Transverse colon (tissue), 4 donors: ENCODE data around the gene CTNNBL1. TPM values are rescaled to one million over a fixed set of nuclear protein-coding genes. Genes with fewer than 3 reads are reported as not detected.

Source experiments
- DNase-seq: peaks from one replicate; pipeline ENCODE4 v3.0.0-alpha.2; 2019
- H3K27ac ChIP-seq, 4 donors: fragments of 200-600 bp; sonication (generic); 2 replicates each; pipeline ENCODE4 v1.5.1; 2016 to 2018; ENCODE audit warnings: inconsistent platforms in 4 of 4
- H3K27me3 ChIP-seq: fragments of 200-600 bp; sonication (generic); 2 replicates; pipeline ENCODE4 v1.5.1; 2017; ENCODE audit warnings: inconsistent platforms
- H3K36me3 ChIP-seq, 4 donors: fragments of 200-600 bp; sonication (generic); 2 replicates each; pipeline ENCODE4 v1.5.1; 2017 to 2019; ENCODE audit warnings: inconsistent platforms in 4 of 4
- H3K4me1 ChIP-seq, 4 donors: fragments of 200-600 bp; sonication (generic); 2 replicates each; pipeline ENCODE4 v1.5.1; 2017 to 2020; ENCODE audit warnings: inconsistent platforms in 4 of 4
- H3K4me3 ChIP-seq, 4 donors: fragments of 200-600 bp; sonication (generic); 1 replicate in 1 of 4; 2 replicates in 3 of 4; pipeline versions ENCODE4 v1.5.1 to v1.6.1; 2017 to 2019; ENCODE audit warnings: inconsistent platforms in 4 of 4
- H3K9me3 ChIP-seq, 2 donors: fragments of 200-600 bp; sonication (generic); 2 replicates each; pipeline ENCODE4 v1.5.1; 2017 to 2019; ENCODE audit warnings: inconsistent platforms in 2 of 2
- CTCF ChIP-seq, 5 experiments: fragments of 200-600 bp in 3 of 5; fragments of 450-650 bp in 2 of 5; sonication (generic) in 3 of 5; IDR thresholded peaks; 1 replicate in 2 of 5; 2 replicates in 3 of 5; pipeline ENCODE4 v1.5.1; 2016 to 2017; ENCODE audit warnings: antibody characterized with exemption in 5 of 5, inconsistent platforms in 3 of 5, mild to moderate bottlenecking in 2 of 5, moderate library complexity in 1 of 5
- EP300 ChIP-seq: sonication (generic); formaldehyde crosslinking; IDR thresholded peaks from one replicate; pipeline ENCODE4 v1.6.1; 2017; ENCODE audit warnings: antibody characterized with exemption, low read depth
- POLR2A ChIP-seq: fragments of 450-650 bp; IDR thresholded peaks from one replicate; pipeline ENCODE4 v1.6.1; 2016; ENCODE audit warnings: antibody characterized with exemption, mild to moderate bottlenecking, moderate library complexity
- POLR2AphosphoS5 ChIP-seq, 3 donors: sonication (generic); formaldehyde crosslinking; IDR thresholded peaks; one replicate each; pipeline ENCODE4 v1.6.1; 2016; ENCODE audit warnings: antibody characterized with exemption in 3 of 3
- WGBS, 2 donors: methylation state at CpG; one replicate each; pipeline ENCODE4 v1.1.5; 2018; ENCODE audit warnings: low coverage in 1 of 2; 5-methylcytosine and 5-hydroxymethylcytosine counted together
- in situ Hi-C, 4 donors: fragments of 200-750 bp; cut with MboI; loops; one replicate each; pipeline versions ENCODE4 v1.15.0 to v1.15.1; 2017; ENCODE audit warnings: low sequenced_read_pairs in 3 of 4, low pct_ligation_motif_present in 1 of 4, low pct_unique_long_range_greater_than_20kb in 1 of 4
- intact Hi-C: fragments of 100-400 bp; cut with DNase I; formaldehyde crosslinking; loops from one replicate; pipeline ENCODE4 v1.15.1; 2023; ENCODE audit warnings: low total_unique reads
- total RNA-seq, 4 donors: library from RNA; depleted of rRNA; stranded (reverse); fragments of >200 nt; gene quantifications; one replicate each; pipeline ENCODE4 v1.1.0, GENCODE V29; 2016

CTNNBL1 gene
- total RNA-seq, 4 donors from 2014 or later: 18.7 to 49.0 (median 22.4) TPM

GRCh38 chr20:37748015-37748414 lies 54.2 kb downstream of the CTNNBL1 start:
- intact Hi-C loops: no loop called here
- Histone ChIP-seq H3K27ac (no peak overlapping the region), H3K4me3 (no peak overlapping the region), H3K4me1 (no peaks in the 10 kb centered on the region), H3K27me3 (no peaks in the 10 kb centered on the region), H3K36me3 (peaks cover 0 to 12% (median 0%) of the 10 kb centered on the region in 4 donors), H3K9me3 (no peaks in the 10 kb centered on the region)
- WGBS, 2 donors: 90 to 91% methylated on average over 1 of the region's 1 CpG
- in situ Hi-C loops: no loop called here
- TF ChIP-seq CTCF (IDR thresholded peaks at IDR 0.05) (no peak), EP300 (no peak)
- no peak for DNase-seq

- no peak for DNase-seq
- TF ChIP-seq EP300 (no peak), POLR2AphosphoS5 (IDR thresholded peaks at IDR 0.05) (no peak), POLR2A (no peak)
- no peak overlapping the region for H3K4me3 ChIP-seq
- intact Hi-C loops (no loop called here), in situ Hi-C loops (no loop called here)
- H3K27me3 ChIP-seq: no peaks in the 10 kb centered on the region
- H3K27ac ChIP-seq: no peak overlapping the region
- H3K36me3 ChIP-seq: peaks cover 0 to 12% (median 0%) of the 10 kb centered on the region in 4 donors
- WGBS, 2 donors: 70 to 74% methylated on average over 4 of the region's 4 CpGs
- H3K4me1 ChIP-seq: no peaks in the 10 kb centered on the region
- no peaks in the 10 kb centered on the region for H3K9me3 ChIP-seq
Observed at GRCh38 chr20:37749218-37749617, 55.4 kb downstream of the CTNNBL1 start.

- WGBS, 2 donors: 60 to 78% methylated on average over 3 to 8 of the region's 8 CpGs
- in situ Hi-C loops: no loop called here
- TF ChIP-seq CTCF (IDR thresholded peaks at IDR 0.05) (no peak), POLR2A (no peak), POLR2AphosphoS5 (IDR thresholded peaks at IDR 0.05) (no peak), EP300 (no peak)
Observed at GRCh38 chr20:37749620-37750403, 56.0 kb downstream of the CTNNBL1 start.

GRCh38 chr20:37755665-37756064 lies 61.8 kb downstream of the CTNNBL1 start:
- no peaks in the 10 kb centered on the region for H3K27me3 ChIP-seq

More at GRCh38 chr20:37749620-37750403, 56.0 kb downstream of the CTNNBL1 start:
- H3K9me3 ChIP-seq: no peaks in the 10 kb centered on the region
- H3K36me3 ChIP-seq: peaks cover 0 to 12% (median 0%) of the 10 kb centered on the region in 4 donors
- DNase-seq: no peak
- no peak overlapping the region for H3K27ac ChIP-seq
- intact Hi-C loops: loop anchor here (10.0 kb wide), 1 partner anchor 235 kb away; no protein-coding TSS in a partner anchor
- H3K4me3 ChIP-seq: no peak overlapping the region
- H3K27me3 ChIP-seq: no peaks in the 10 kb centered on the region
- H3K4me1 ChIP-seq: no peaks in the 10 kb centered on the region

More at GRCh38 chr20:37755665-37756064, 61.8 kb downstream of the CTNNBL1 start:
- WGBS, 2 donors: 77 to 96% methylated on average over 3 of the region's 3 CpGs
- intact Hi-C loops: loop anchor here (5.0 to 10.0 kb wide), 2 partner anchors 229 to 1023 kb away; no protein-coding TSS in a partner anchor
- peaks cover 0 to 10% (median 0%) of the 10 kb centered on the region in 4 donors for H3K36me3 ChIP-seq
- no peaks in the 10 kb centered on the region for H3K9me3 ChIP-seq
- no peak overlapping the region for H3K27ac ChIP-seq
- no peak overlapping the region for H3K4me3 ChIP-seq
- in situ Hi-C loops: no loop called here
- H3K4me1 ChIP-seq: no peaks in the 10 kb centered on the region
- DNase-seq: no peak
- TF ChIP-seq POLR2AphosphoS5 (IDR thresholded peaks at IDR 0.05) (no peak), POLR2A (no peak), CTCF (IDR thresholded peaks at IDR 0.05) (no peak), EP300 (no peak)
